ES-I3 (cell line): Measurements from ENCODE around the gene CACNA1C.

Experiments
- H3K36me3 ChIP-seq: 2 replicates; pipeline ENCODE4 v1.6.1; 2013; ENCODE audit warnings: mild to moderate bottlenecking, low read length, control low read depth, moderate library complexity; ENCODE audit not compliant: insufficient read depth
- H3K4me1 ChIP-seq: 2 replicates; pipeline ENCODE4 v1.6.1; 2013; ENCODE audit warnings: mild to moderate bottlenecking, control low read depth, low read length; ENCODE audit not compliant: insufficient read depth
- H3K9ac ChIP-seq: 2 replicates; pipeline ENCODE4 v1.6.1; 2013; ENCODE audit warnings: low read depth, mild to moderate bottlenecking, low read length, moderate library complexity
- H3K9me3 ChIP-seq: 2 replicates; pipeline ENCODE4 v1.6.1; 2013; ENCODE audit warnings: mild to moderate bottlenecking, low read length, moderate library complexity; ENCODE audit not compliant: control insufficient read depth, insufficient read depth

The CACNA1C gene

DNA sequence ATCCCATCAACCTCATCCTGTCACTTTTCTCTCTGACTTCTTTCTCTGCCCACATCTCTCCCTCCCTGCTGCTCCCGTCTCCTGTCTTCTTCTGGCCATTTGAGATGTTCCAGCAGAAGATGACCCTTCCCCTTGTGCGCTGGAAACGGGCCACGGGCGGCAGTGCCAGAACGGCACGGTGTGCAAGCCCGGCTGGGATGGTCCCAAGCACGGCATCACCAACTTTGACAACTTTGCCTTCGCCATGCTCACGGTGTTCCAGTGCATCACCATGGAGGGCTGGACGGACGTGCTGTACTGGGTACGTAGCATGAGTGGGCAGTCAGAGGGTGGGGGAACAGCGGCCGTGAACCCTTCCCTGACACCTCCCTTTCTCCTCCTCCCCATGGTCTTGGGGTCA, 440.3 kb downstream of the CACNA1C start:
- Histone ChIP-seq H3K9ac (no peak overlapping the region), H3K36me3 (no peaks in the 10 kb centered on the region), H3K4me1 (no peaks in the 10 kb centered on the region), H3K9me3 (no peaks in the 10 kb centered on the region)

DNA sequence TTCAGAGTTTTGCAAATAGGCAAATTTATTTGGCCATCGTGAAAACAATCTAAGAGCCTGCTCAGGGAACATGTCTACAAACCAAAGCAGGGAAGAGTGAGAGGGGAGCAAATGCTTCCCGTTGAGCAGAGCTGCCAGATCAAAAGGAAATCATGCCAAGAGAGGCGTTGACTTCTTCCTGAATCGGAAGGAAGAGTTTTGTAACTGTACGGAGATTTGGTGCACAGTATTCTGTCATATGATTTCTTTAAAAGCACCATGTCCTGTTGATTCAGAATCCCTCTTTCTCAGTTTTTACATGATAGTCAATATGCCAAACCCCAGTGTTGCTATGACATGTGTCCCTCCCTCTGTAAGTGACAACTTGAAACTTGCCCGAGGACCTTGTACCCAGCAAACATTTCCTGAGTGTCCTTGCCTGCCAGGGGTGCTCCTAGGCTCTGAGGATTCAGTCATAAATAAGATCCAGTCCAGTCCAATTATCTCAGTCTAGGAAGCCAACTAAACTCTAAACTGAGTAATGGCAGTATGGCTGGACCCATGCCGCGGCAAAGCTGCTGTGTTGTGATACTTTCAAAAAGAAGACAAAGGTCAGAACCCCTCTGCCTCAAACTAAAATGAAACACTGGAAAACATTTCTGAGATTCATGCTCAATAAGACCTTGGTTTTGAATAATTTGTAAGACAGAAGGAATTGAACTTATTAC, 441.9 kb downstream of the CACNA1C start:
- H3K9me3 ChIP-seq, result no peaks in the 10 kb centered on the region
- no peaks in the 10 kb centered on the region for H3K4me1 ChIP-seq
- H3K9ac ChIP-seq, result no peak overlapping the region
- no peaks in the 10 kb centered on the region for H3K36me3 ChIP-seq

DNA sequence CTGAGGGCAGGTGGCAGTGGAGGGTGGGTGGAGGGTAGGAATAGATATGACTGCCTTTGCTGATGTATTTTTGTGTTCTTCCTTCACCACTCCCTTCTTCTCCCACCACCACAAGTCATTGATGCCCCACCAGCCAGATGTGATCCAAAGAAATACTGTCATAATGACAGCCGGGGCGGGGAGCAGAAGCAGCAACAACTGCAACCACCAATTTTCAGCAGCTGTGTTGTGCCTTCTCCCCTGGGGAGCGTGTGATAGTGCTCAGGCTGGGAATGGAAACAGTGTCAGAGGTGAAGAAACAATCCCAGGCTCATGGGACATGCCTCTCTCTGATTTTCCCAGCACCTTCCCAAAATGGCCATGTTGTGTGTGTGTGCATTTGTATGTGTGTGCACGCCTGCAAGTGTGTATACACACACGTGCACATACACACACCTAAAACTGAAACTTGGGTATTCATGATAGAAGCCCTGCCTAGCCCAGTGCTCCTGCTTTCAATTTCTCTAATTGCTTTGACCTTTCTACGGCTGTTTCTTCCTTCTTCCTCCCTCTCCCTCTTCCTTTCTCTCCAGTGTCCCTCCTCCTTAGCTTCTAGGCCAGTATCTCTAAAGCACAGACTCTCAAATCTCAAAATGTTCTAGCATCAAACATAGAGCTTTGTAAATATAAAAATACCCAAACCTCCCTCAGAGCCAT, 442.8 kb downstream of the CACNA1C start:
- no peaks in the 10 kb centered on the region for H3K4me1 ChIP-seq

DNA sequence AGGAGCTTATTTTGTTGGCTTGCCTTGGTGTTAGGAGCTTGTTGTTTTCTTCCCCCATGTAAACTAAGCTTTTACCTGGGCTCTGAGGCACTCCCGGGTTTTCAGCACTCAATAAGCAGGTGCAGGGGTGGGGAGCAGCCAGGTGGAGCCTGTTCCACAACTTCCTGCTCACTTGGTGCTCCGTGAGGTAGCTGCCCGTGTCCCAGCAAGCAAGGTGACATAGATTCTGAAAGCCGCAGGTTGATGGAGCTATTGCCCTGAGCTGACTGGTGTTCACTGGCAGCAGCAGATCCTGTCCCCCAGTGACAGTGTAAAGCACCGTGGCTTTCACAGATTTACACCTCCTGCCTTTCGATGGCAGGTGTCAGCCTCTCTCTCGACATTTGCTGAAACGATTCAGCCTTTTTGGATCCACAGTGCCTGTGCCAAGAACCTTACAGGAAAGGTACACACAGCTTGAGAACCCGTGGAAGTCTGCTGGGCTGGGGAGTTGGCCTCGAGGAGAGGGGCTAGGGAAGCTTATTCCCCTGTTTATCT, 446.2 kb downstream of the CACNA1C start:
- no peaks in the 10 kb centered on the region for H3K36me3 ChIP-seq
- no peaks in the 10 kb centered on the region for H3K4me1 ChIP-seq
- H3K9ac ChIP-seq, result no peak overlapping the region
- no peaks in the 10 kb centered on the region for H3K9me3 ChIP-seq

More for the DNA sequence above, 442.8 kb downstream of the CACNA1C start:
- Histone ChIP-seq H3K9me3 (no peaks in the 10 kb centered on the region), H3K36me3 (no peaks in the 10 kb centered on the region), H3K9ac (no peak overlapping the region)

GRCh38 chr12:2501464-2502191, 448.8 kb downstream of the CACNA1C start:
- no peak overlapping the region for H3K9ac ChIP-seq
- H3K36me3 ChIP-seq, result no peaks in the 10 kb centered on the region
- H3K4me1 ChIP-seq, result no peaks in the 10 kb centered on the region
- no peaks in the 10 kb centered on the region for H3K9me3 ChIP-seq

GRCh38 chr12:2503036-2503435, 450.2 kb downstream of the CACNA1C start:
- H3K9ac ChIP-seq, result no peak overlapping the region
- H3K36me3 ChIP-seq, result no peaks in the 10 kb centered on the region
- no peaks in the 10 kb centered on the region for H3K4me1 ChIP-seq
- H3K9me3 ChIP-seq, result no peaks in the 10 kb centered on the region

- Histone ChIP-seq H3K4me1 (no peaks in the 10 kb centered on the region), H3K9me3 (no peaks in the 10 kb centered on the region), H3K36me3 (no peaks in the 10 kb centered on the region), H3K9ac (no peak overlapping the region)
These were observed 451.0 kb downstream of the CACNA1C start for GRCh38 chr12:2503762-2504161.

DNA sequence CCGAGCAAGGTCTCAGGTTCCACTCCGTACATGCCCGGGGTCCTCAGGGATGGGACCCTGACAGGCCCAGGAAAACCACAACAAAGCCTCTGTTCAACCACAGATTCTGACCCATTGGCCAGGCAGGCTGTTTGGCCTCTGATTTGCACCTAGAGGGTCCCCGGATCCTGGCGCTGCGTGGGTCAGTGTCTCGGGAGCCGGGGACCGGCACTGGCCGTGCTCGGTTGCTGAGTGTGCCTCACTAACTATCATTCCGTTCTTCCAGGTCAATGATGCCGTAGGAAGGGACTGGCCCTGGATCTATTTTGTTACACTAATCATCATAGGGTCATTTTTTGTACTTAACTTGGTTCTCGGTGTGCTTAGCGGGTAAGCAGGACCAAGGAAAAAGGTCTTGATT, 451.8 kb downstream of the CACNA1C start:
- Histone ChIP-seq H3K4me1 (no peaks in the 10 kb centered on the region), H3K9me3 (no peaks in the 10 kb centered on the region), H3K9ac (no peak overlapping the region), H3K36me3 (no peaks in the 10 kb centered on the region)

DNA sequence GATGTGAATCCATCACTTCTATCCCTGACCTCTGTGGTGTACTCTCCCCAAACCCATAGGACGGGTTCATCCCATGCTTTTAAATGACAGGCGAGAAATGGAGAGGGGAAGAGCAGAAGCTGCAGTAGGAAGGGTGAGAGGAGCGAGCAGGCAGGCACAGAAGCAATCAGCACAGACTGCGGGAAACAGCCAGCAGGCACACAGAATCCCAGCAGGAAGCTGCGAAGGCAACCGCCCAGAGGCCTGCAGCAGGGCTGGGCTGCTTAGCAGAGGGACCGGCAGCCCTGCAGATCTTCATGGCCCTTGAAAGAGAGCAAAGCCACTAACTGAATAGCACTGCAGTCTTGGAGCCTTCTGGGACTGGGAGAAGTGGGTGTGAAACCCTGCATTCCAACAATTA, 455.0 kb downstream of the CACNA1C start:
- Histone ChIP-seq H3K4me1 (no peaks in the 10 kb centered on the region), H3K36me3 (no peaks in the 10 kb centered on the region), H3K9me3 (no peaks in the 10 kb centered on the region), H3K9ac (no peak overlapping the region)

DNA sequence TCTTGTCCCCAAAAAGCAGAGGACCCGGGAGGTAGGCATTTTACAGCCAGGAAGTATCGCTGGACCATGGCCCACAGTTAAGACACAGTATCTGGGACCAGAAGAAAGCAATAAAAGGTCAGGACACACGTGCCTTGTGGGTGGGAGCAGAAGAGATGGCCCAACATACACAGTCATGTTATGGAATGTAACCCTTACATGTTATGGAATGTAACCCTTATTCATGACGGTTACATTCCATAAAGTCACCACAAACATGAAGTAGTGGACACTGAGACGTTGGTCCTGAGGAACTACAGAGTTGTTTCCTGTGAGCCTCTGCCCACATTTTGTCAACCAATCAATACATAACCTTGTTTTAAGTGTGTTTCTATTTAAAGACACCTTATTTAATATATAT, 456.4 kb downstream of the CACNA1C start:
- Histone ChIP-seq H3K9ac (no peak overlapping the region), H3K36me3 (no peaks in the 10 kb centered on the region), H3K9me3 (no peaks in the 10 kb centered on the region)

DNA sequence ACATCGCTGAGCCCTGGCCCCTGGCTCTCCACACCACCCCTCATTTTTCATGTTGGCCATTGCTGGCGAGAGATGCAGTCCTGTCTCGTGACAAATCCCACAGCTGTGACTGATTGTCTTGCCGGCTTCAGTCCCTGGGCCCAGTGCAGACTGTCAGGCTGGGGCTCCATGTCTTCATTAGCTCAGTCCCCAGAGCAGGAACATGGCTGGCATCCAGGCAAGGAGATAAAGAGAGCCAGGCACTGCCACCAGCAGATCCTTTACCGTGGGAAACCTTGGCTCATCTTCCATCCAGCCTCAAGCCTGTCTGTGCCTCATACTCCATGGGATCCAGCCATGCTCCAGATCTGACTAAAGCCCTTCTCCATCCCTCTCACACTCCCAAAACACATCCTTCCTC, 457.3 kb downstream of the CACNA1C start:
- H3K4me1 ChIP-seq, result no peaks in the 10 kb centered on the region
- H3K9ac ChIP-seq, result no peak overlapping the region
- H3K36me3 ChIP-seq, result no peaks in the 10 kb centered on the region
- H3K9me3 ChIP-seq, result no peaks in the 10 kb centered on the region

More for the DNA sequence above, 456.4 kb downstream of the CACNA1C start:
- no peaks in the 10 kb centered on the region for H3K4me1 ChIP-seq

- Histone ChIP-seq H3K9ac (no peak overlapping the region), H3K36me3 (no peaks in the 10 kb centered on the region), H3K4me1 (no peaks in the 10 kb centered on the region)
These were observed 460.6 kb downstream of the CACNA1C start for GRCh38 chr12:2513141-2514037.

DNA sequence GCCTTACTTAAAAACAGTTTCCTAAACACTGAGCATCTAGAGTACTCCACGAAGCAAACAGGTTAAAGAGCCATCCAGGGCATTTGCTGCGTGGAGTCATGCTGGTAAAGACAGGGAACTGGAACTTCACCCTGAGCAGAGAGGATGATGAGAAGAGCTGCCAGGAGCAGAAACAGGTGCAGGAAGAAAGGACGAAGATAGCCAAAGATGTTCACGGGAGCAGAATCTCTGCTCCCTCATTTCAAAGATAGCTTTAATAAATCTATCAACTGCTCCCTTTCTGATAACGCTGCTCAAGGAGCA, 461.2 kb downstream of the CACNA1C start:
- Histone ChIP-seq H3K4me1 (no peaks in the 10 kb centered on the region), H3K9me3 (no peaks in the 10 kb centered on the region), H3K9ac (no peak overlapping the region), H3K36me3 (no peaks in the 10 kb centered on the region)

More at GRCh38 chr12:2513141-2514037, 460.6 kb downstream of the CACNA1C start:
- no peaks in the 10 kb centered on the region for H3K9me3 ChIP-seq

GRCh38 chr12:2520722-2521246, 468.0 kb downstream of the CACNA1C start:
- Histone ChIP-seq H3K9me3 (no peaks in the 10 kb centered on the region), H3K36me3 (no peaks in the 10 kb centered on the region), H3K9ac (no peak overlapping the region), H3K4me1 (no peaks in the 10 kb centered on the region)
